Adrenal gland (tissue), 5 donors: ENCODE data around the gene IL3RA.

ENCODE experiments used
- POLR2A ChIP-seq, 2 donors: fragments of 450-650 bp; IDR thresholded peaks; one replicate each; pipeline ENCODE4 v1.6.1; 2017; ENCODE audit warnings: antibody characterized with exemption in 2 of 2, mild to moderate bottlenecking in 2 of 2, moderate library complexity in 1 of 2
- TF ChIP-seq, protein P1 (sequence below), 6 experiments: fragments of 450-650 bp in 4 of 6; fragments of 200-600 bp in 2 of 6; sonication (generic) in 1 of 6; IDR thresholded peaks; 1 replicate in 5 of 6; 2 replicates in 1 of 6; pipeline versions ENCODE4 v1.5.1 to v1.8.0; 2016 to 2021; ENCODE audit warnings: antibody characterized with exemption in 6 of 6, mild to moderate bottlenecking in 2 of 6, moderate library complexity in 1 of 6
- donor health status: DM: no; HTN: no; CAD: no.

DNA sequence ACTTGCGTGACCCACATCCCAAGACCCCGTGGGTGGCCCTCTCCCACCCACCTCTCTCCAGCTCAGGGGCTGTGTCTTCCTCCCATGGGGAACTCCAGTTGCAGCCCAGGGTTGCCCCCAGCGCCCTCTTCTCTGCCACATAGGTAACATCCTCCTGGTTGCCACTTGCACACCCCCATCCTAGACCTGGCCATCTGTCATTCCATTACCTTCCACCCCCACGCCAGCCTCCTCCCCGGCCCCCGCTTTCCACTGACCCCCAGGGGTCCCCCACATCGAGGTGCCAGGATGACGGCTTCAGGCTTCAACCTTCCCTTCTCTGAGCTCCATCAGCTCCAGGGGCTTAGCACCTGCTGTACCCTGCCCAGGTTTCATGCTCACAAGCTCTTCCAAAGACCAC lies 28.1 kb upstream of the IL3RA start:
- TF ChIP-seq, protein P1, sequence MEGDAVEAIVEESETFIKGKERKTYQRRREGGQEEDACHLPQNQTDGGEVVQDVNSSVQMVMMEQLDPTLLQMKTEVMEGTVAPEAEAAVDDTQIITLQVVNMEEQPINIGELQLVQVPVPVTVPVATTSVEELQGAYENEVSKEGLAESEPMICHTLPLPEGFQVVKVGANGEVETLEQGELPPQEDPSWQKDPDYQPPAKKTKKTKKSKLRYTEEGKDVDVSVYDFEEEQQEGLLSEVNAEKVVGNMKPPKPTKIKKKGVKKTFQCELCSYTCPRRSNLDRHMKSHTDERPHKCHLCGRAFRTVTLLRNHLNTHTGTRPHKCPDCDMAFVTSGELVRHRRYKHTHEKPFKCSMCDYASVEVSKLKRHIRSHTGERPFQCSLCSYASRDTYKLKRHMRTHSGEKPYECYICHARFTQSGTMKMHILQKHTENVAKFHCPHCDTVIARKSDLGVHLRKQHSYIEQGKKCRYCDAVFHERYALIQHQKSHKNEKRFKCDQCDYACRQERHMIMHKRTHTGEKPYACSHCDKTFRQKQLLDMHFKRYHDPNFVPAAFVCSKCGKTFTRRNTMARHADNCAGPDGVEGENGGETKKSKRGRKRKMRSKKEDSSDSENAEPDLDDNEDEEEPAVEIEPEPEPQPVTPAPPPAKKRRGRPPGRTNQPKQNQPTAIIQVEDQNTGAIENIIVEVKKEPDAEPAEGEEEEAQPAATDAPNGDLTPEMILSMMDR (IDR thresholded peaks at IDR 0.05): no peak
- TF ChIP-seq POLR2A (IDR thresholded peaks at IDR 0.05): no peak
